T-helper 1 cell treated with Interleukin-12 subunit alpha and Interleukin-12 subunit beta and Interleukin-4 antibody, amounts not matched to agents 30 μg/mL and 1 μg/mL, for 36 hours (primary cell): Measurements from ENCODE around the gene SERPINB13.

Source experiments
- H3K27ac Mint-ChIP-seq: one replicate; pipeline ENCODE4 v1.8.0; 2021; ENCODE audit warnings: mild to moderate bottlenecking, mixed read lengths
- H3K27me3 Mint-ChIP-seq: one replicate; pipeline ENCODE4 v1.8.0; 2021; ENCODE audit warnings: low read depth, mixed read lengths
- H3K36me3 Mint-ChIP-seq: one replicate; pipeline ENCODE4 v1.8.0; 2021; ENCODE audit warnings: low read depth, mixed read lengths
- H3K4me1 Mint-ChIP-seq: one replicate; pipeline ENCODE4 v1.8.0; 2021; ENCODE audit warnings: low read depth, mixed read lengths
- H3K4me3 Mint-ChIP-seq: one replicate; pipeline ENCODE4 v1.8.0; 2021; ENCODE audit warnings: mild to moderate bottlenecking, moderate library complexity, mixed read lengths
- H3K9me3 Mint-ChIP-seq: one replicate; pipeline ENCODE4 v1.8.0; 2021; ENCODE audit warnings: mixed read lengths

Gene SERPINB13

GRCh38 chr18:63646936-63647335 is 59.8 kb downstream of the SERPINB13 start:
- Mint-ChIP-seq H3K27me3 (no peaks in the 10 kb centered on the region), H3K27ac (no peak overlapping the region), H3K4me3 (no peak overlapping the region), H3K36me3 (no peaks in the 10 kb centered on the region), H3K4me1 (no peaks in the 10 kb centered on the region), H3K9me3 (no peaks in the 10 kb centered on the region)

- Mint-ChIP-seq H3K36me3 (no peaks in the 10 kb centered on the region), H3K4me3 (no peak overlapping the region), H3K9me3 (no peaks in the 10 kb centered on the region), H3K27ac (no peak overlapping the region), H3K4me1 (no peaks in the 10 kb centered on the region), H3K27me3 (no peaks in the 10 kb centered on the region)
Measured at GRCh38 chr18:63648241-63648640, 61.1 kb downstream of the SERPINB13 start.
